Prostate gland (tissue), 2 donors: ENCODE measurements around the gene TBL3. TPM values are rescaled to one million over a fixed set of nuclear protein-coding genes. Genes with fewer than 3 reads are reported as not detected.

ENCODE experiments used
- DNase-seq: peaks from one replicate; pipeline ENCODE4 v3.0.0-alpha.2; 2019; ENCODE audit warnings: low spot score
- H3K27ac ChIP-seq, 2 donors: fragments of 200-600 bp; sonication (generic); 2 replicates each; pipeline ENCODE4 v1.5.1; 2017 to 2019
- H3K27me3 ChIP-seq: fragments of 200-600 bp; sonication (generic); replicated peaks from 2 replicates; pipeline ENCODE4 v1.5.1; 2019; ENCODE audit not compliant: insufficient read depth
- H3K36me3 ChIP-seq, 2 donors: fragments of 200-600 bp; sonication (generic); 1 replicate in 1 of 2; 2 replicates in 1 of 2; pipeline versions ENCODE4 v1.5.1 to v1.8.1; 2017 to 2019
- H3K4me1 ChIP-seq: fragments of 200-600 bp; sonication (generic); replicated peaks from 2 replicates; pipeline ENCODE4 v1.5.1; 2019
- H3K4me3 ChIP-seq, 2 donors: fragments of 200-600 bp; sonication (generic); 2 replicates each; pipeline ENCODE4 v1.5.1; 2017 to 2019
- H3K9me3 ChIP-seq: fragments of 200-600 bp; sonication (generic); 2 replicates; pipeline ENCODE4 v1.5.1; 2017
- CTCF ChIP-seq, 4 experiments: fragments of 200-600 bp in 2 of 4; fragments of 450-650 bp in 2 of 4; sonication (generic) in 2 of 4; IDR thresholded peaks; 1 replicate in 3 of 4; 2 replicates in 1 of 4; pipeline ENCODE4 v1.5.1; 2016 to 2019; ENCODE audit warnings: antibody characterized with exemption in 4 of 4, mild to moderate bottlenecking in 2 of 4, moderate library complexity in 2 of 4
- POLR2A ChIP-seq: fragments of 450-650 bp; IDR thresholded peaks from one replicate; pipeline ENCODE4 v1.6.1; 2016; ENCODE audit warnings: antibody characterized with exemption, mild to moderate bottlenecking
- POLR2AphosphoS5 ChIP-seq: sonication (generic); formaldehyde crosslinking; IDR thresholded peaks from one replicate; pipeline ENCODE4 v1.6.1; 2017; ENCODE audit warnings: antibody characterized with exemption
- WGBS: methylation state at CpG from one replicate; pipeline ENCODE4 v1.1.5; 2018; 5-methylcytosine and 5-hydroxymethylcytosine counted together
- intact Hi-C: fragments of 100-400 bp; cut with DNase I; formaldehyde crosslinking; loops from one replicate; pipeline ENCODE4 v1.14.2; 2022
- total RNA-seq, 2 donors: library from RNA; depleted of rRNA; stranded (reverse); fragments of >200 nt; gene quantifications; one replicate each; pipeline ENCODE4 v1.1.0, GENCODE V29; 2016

The TBL3 gene
- total RNA-seq, 2 donors from 2014 or later = 54.3 to 57.1 TPM

GRCh38 chr16:2003827-2004641, 32.2 kb downstream of the TBL3 start:
- TF ChIP-seq POLR2AphosphoS5 (peak; percentile 78), CTCF (IDR thresholded peaks at IDR 0.05) (peak; percentile 79 to 95 (median 88)), POLR2A (no peak)

GRCh38 chr16:2004795-2005517, 33.1 kb downstream of the TBL3 start:
- TF ChIP-seq POLR2A (no peak), POLR2AphosphoS5 (no peak), CTCF (IDR thresholded peaks at IDR 0.05) (no peak)
- H3K27ac ChIP-seq = no peak overlapping the region
- no peak for DNase-seq
- H3K4me1 ChIP-seq = peaks cover 25% of the 10 kb centered on the region
- intact Hi-C loops = no loop called here
- H3K9me3 ChIP-seq = no peaks in the 10 kb centered on the region
- peaks cover 10 to 12% of the 10 kb centered on the region in 2 donors for H3K36me3 ChIP-seq
- H3K4me3 ChIP-seq = no peak overlapping the region
- WGBS = 82% methylated on average over 26 of the region's 34 CpGs
- no peaks in the 10 kb centered on the region for H3K27me3 ChIP-seq

More at GRCh38 chr16:2003827-2004641, 32.2 kb downstream of the TBL3 start:
- Histone ChIP-seq H3K4me3 (no peak overlapping the region), H3K36me3 (peaks cover 12 to 19% of the 10 kb centered on the region in 2 donors), H3K27me3 (no peaks in the 10 kb centered on the region), H3K9me3 (no peaks in the 10 kb centered on the region), H3K4me1 (peaks cover 25% of the 10 kb centered on the region), H3K27ac (no peak overlapping the region)
- peak; percentile 81 for DNase-seq
- intact Hi-C loops = no loop called here
- 32% methylated on average over 34 of the region's 36 CpGs for WGBS

GRCh38 chr16:2005646-2006045, 33.8 kb downstream of the TBL3 start:
- WGBS = 76% methylated on average over 21 of the region's 21 CpGs
- TF ChIP-seq POLR2AphosphoS5 = no peak
- TF ChIP-seq POLR2A = no peak
- no peak for TF ChIP-seq CTCF (IDR thresholded peaks at IDR 0.05)

GRCh38 chr16:2006317-2006716, 34.5 kb downstream of the TBL3 start:
- peaks cover 4 to 8% of the 10 kb centered on the region in 2 donors for H3K36me3 ChIP-seq
- DNase-seq = no peak
- no peaks in the 10 kb centered on the region for H3K9me3 ChIP-seq
- peaks cover 29% of the 10 kb centered on the region for H3K4me1 ChIP-seq
- H3K4me3 ChIP-seq = no peak overlapping the region
- no peak overlapping the region for H3K27ac ChIP-seq
- intact Hi-C loops = no loop called here
- no peaks in the 10 kb centered on the region for H3K27me3 ChIP-seq
- WGBS = 82% methylated on average over 8 of the region's 8 CpGs
- no peak for TF ChIP-seq CTCF (IDR thresholded peaks at IDR 0.05)
- no peak for TF ChIP-seq POLR2A
- TF ChIP-seq POLR2AphosphoS5 = no peak

More at GRCh38 chr16:2005646-2006045, 33.8 kb downstream of the TBL3 start:
- Histone ChIP-seq H3K27ac (no peak overlapping the region), H3K9me3 (no peaks in the 10 kb centered on the region), H3K4me3 (no peak overlapping the region), H3K27me3 (no peaks in the 10 kb centered on the region), H3K4me1 (peaks cover 29% of the 10 kb centered on the region), H3K36me3 (peaks cover 4 to 12% of the 10 kb centered on the region in 2 donors)
- intact Hi-C loops = no loop called here
- DNase-seq = no peak
